ENCODE measurements around the gene RAB11B.
"Not testable (repeated sequence)": the region's sequence is repeated elsewhere in the genome, so short reads cannot be mapped to it uniquely, and the experiment has no call there.

Gene RAB11B
- total RNA-seq = 24.9 to 26.5 reads per million in 2 donors

GRCh38 chr19:8389891-8390616 lies at the start of gene RAB11B:
RAB11B (plus strand) TSS chr19:8390360; CDS start chr19:8390417, 57 bp downstream.
- DNase-seq = peak; percentile 87

- not testable (repeated sequence) for DNase-seq
These were observed 48.7 kb upstream of the RAB11B start for GRCh38 chr19:8341504-8341903.

DNA sequence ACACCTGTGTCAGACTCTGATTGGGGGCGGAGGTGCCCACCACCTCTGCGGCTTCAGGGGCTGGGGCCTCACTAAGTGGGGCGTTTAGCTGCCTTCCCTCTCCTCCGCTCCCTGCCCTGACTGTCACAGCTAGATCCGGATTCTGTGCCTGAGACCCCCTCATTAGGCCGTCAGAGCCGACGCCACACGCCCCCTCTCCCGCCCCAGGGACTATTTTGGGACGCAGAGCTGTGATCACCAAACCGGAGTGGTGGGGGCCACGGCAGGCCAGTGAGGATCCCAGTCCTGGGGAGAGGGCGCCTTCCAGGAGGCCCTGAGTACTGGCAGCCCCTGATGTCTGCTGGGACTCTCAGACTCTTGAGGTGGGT lies 47.9 kb upstream of the RAB11B start:
- DNase-seq = no peak

- peak; percentile 92 for DNase-seq
These were observed 47.3 kb upstream of the RAB11B start, which contains the start of gene KANK3 for GRCh38 chr19:8342684-8343482. KANK3 (minus strand) TSS chr19:8343262; CDS start chr19:8337828, 5,434 bp downstream.

- DNase-seq = no peak
These were observed 46.7 kb upstream of the RAB11B start for GRCh38 chr19:8343483-8343844.

DNA sequence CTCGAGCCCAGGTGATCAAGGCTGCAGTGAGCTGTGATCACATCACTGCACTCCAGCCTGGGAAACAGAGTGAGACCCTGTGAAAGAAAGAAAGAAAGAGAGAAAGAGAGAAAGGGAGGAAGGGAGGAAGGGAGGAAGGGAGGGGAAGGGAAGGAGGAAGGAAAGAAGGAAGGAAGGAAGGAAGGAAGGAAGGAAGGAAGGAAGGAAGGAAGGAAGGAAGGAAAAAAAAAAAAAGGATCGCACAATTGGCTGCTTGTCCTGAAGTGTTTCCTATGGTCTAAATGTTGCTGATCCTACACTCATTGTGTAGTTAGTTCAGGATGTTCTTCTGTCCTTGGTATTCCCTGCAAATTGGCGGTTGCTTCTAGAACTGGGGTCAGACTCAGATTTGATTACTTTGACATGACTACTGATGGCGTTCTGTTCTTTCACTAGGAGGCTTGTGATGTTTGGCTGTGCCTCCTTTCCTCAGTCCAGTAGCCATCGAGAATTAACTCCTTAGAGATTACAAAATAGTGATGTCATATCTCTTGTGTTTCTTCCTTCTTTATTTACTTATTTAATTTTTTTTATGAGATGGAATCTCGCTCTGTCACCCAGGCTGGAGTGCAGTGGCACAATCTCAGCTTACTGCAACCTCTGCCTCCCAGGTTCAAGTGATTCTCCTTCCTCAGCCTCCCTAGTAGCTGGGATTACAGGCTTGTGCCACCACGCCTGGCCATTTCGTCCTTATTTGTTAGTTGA lies 40.4 kb upstream of the RAB11B start:
- not testable (repeated sequence) for DNase-seq

DNA sequence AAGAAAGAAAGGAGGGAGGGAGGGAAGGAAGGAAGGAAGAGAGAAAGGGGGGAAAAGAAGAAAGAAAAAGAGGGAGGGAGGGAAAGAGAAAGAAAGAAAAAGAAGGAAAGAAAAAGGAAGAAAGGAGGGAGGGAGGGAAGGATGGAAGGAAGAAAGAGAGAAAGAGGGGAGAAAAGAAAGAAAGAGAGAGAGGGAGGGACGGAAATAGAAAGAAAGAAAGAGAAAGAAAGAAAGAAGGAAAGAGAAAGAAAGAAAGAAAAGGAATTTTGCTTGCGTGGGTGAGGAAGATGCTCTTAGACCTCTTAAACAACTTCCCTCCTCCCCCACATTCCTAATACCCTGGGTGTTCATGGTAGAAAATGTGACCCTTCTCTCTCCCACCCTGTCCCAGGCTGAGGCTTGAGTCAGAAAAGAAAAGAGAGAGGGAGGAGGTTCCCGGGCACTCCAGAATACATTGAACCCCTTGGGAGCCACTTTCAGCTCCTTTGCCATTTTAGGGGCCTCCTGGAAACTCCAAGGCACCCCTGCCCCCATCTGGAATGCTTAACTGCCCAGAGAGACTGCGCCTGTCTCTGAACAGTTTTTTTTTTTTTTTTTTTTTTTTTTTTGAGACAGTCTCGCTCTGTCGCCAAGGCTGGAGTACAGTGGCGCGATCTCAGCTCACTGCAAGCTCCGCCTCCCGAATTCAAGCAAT lies 37.9 kb upstream of the RAB11B start:
- no peak for DNase-seq

- DNase-seq = not testable (repeated sequence)
These were observed 37.3 kb upstream of the RAB11B start for GRCh38 chr19:8352845-8353244.

- no peak for DNase-seq
These were observed 34.3 kb upstream of the RAB11B start for GRCh38 chr19:8355631-8356402.

DNA sequence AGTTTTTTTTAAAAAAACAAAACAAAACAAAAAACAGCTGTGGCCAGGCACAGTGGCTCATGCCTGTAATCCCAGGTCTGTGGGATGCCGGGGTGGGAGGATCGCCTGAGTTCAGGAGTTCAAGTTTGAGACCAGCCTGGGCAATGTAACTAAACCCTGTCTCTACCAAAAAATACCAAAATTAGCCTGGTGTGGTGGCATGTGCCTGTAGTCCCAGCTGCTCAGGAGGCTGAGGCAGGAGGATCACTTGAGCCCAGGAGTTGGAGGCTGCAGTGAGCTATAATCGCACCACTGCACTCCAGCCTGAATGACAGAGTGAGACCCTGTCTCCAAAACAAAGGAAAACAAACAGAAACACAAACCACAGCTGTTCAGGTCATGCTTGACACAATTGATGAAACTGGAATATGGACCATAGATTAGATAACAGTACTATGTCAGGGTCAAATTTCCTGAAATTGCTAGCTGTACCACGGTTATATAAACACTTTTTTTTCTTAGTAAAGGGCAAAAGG lies 33.1 kb upstream of the RAB11B start:
- DNase-seq = no peak

GRCh38 chr19:8358948-8359347 lies 31.2 kb upstream of the RAB11B start:
- DNase-seq = no peak

- no peak for DNase-seq
These were observed 30.0 kb upstream of the RAB11B start for GRCh38 chr19:8360196-8360595.

DNA sequence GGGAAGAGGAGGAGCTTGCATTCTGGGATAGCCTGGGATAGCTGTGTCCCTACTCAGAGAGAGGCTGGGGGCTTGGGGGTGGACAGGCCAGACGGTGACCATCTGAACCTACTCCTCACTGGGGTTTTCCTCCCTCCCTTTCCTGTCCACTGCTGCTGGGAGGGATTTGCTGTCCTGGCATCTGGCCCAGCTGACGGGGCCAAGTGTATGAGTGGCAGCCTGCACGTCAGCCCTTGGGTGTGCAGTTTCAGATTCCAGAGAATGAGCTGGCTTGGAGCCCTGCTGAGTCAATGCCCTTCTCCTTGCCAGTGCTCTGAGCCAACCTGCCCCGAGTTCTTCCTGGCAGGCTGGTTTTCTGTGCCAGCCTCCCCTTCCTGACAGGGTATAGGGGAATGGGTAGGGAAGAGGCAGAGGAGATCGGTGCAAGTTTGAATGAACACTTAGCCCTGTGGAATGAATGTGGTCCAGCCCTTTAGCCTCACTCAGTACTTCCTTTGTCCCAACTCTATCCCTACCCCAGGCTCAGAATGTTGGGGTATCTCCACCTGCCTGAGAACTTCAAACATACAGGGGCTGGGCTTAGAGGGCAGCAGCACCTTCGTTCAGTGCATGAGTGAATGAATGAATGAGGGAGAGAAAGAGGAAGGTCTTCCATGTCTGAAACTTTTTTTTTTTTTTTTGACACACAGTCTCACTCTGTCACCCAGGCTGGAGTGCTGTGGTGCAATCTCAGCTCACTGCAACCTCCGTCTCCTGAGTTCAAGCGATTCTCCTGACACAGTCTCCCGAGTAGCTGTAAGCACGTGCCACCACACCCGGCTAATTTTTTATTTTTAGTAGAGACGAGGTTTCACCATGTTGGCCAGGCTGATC lies 28.0 kb upstream of the RAB11B start:
- DNase-seq = no peak

- DNase-seq = no peak
These were observed 26.1 kb upstream of the RAB11B start, which contains the start of gene ANGPTL4 for GRCh38 chr19:8363803-8364771. ANGPTL4 (plus strand) TSS chr19:8364155; CDS start chr19:8364322, 167 bp downstream.

- no peak for DNase-seq
These were observed 24.0 kb upstream of the RAB11B start for GRCh38 chr19:8366121-8366581.

- no peak for DNase-seq
These were observed 23.2 kb upstream of the RAB11B start for GRCh38 chr19:8366961-8367326.

GRCh38 chr19:8367327-8368001 lies 22.7 kb upstream of the RAB11B start:
- DNase-seq = no peak

- no peak for DNase-seq
These were observed 19.8 kb upstream of the RAB11B start for GRCh38 chr19:8370176-8371010.
